ENCODE results near the gene NFATC1.

DNA sequence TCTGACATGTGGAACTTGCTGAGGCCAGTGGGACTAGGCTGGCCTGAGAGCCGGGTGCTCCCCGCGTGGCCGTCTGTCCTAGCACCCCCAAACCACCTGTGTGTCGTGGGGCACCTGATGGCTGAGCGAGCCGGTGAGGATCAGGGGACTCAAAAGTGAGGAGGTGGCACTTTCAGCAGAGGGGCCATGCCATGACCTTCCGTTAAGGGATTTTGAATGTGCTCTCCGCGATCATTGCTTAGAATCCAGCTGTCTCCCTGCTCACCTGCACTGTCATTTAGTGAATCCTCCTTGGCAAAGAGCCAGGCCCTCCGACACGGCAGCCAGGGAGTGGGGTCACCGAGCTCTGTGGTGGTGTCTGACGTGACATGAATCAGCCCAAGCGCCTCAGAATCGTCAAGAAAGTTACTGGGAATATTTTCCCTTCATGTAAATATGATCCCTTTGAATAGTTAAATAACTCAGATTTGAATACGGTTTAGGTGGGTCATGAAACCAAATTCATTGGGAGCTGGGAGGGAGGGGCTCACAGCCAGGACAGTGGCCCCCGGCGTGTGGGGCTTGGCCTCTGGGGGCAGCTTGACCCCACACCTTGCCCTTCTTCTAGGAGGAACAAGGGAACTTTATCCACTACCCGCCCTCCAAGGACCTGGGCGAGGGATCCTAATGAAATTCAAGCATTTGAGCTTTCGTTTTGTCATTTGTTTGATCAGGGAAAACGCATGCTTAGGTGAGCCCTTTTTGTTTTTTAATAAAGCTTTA is 9.5 kb downstream of the NFATC1 start:
- TF ChIP-seq, protein P1, sequence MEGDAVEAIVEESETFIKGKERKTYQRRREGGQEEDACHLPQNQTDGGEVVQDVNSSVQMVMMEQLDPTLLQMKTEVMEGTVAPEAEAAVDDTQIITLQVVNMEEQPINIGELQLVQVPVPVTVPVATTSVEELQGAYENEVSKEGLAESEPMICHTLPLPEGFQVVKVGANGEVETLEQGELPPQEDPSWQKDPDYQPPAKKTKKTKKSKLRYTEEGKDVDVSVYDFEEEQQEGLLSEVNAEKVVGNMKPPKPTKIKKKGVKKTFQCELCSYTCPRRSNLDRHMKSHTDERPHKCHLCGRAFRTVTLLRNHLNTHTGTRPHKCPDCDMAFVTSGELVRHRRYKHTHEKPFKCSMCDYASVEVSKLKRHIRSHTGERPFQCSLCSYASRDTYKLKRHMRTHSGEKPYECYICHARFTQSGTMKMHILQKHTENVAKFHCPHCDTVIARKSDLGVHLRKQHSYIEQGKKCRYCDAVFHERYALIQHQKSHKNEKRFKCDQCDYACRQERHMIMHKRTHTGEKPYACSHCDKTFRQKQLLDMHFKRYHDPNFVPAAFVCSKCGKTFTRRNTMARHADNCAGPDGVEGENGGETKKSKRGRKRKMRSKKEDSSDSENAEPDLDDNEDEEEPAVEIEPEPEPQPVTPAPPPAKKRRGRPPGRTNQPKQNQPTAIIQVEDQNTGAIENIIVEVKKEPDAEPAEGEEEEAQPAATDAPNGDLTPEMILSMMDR (IDR thresholded peaks at IDR 0.05): no peak
- no peak for TF ChIP-seq POLR2A (IDR thresholded peaks at IDR 0.05)
